ENCODE results near the gene UBTD1.
"Not testable (repeated sequence)": the region's sequence is repeated elsewhere in the genome, so short reads cannot be mapped to it uniquely, and the experiment has no call there.

The UBTD1 gene

DNA sequence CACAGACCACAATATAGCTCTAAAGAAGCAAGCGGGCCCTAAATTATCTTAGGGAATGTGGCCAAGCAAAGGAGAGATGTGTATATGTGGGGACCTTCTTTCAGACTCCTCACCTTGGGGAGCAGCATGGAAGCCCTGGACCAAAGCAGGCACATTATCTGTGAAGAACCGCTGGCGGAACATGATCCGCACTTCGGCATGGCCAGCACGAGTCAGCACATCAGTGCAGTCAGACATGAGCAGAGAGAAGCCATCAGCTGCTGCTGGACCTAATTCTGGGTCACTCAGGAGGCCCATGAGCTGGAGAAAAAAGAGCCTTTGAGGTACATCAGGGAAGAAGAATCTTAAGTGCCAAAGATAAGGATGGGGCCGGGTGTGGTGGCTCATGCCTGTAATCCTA is 38.8 kb upstream of the UBTD1 start:
- Histone ChIP-seq H3K27me3 (no peaks in the 10 kb centered on the region), H3K9me3 (replicated peaks in 1 of 11) (no peaks in the 10 kb centered on the region), H4K20me1 (peaks cover 0 to 70% (median 35%) of the 10 kb centered on the region in 11 experiments; a peak in 17 of 22 replicates), H3K9ac (0 out of 22 replicates have a peak overlapping the region, but pooled peaks of 1 of the 11 experiments have one; percentile 7), H3K4me1 (peaks cover 0 to 7% (median 0%) of the 10 kb centered on the region in 10 experiments; a peak in 1 of 20 replicates), H3K36me3 (peaks cover 97 to 100% (median 100%) of the 10 kb centered on the region in 11 experiments), H3K27ac (no peak overlapping the region), H3K4me3 (no peak overlapping the region), H3K4me2 (no peak overlapping the region)
- TF ChIP-seq Cebpa-rat (IDR thresholded peaks at IDR 0.05): no peak

DNA sequence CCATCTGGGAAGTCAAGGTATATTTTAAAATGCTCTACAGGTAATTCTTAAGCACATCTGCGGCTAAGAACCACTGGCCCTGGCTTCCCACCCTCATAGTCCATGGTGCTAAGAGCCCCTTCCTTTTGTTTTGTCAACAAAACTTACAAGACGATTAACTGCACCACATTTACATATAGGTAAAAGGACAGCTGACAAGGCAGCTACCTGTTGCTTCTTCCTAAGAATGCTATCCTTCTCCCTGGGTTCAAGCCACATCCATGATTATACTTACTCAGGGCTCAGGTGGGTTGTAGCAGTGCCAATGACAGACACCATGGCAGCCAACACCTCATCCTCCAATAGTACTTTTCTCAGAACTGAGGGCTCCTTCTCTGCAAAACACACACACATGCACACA is 36.4 kb upstream of the UBTD1 start:
- no peak overlapping the region for H3K4me3 ChIP-seq
- peaks cover 96 to 100% (median 100%) of the 10 kb centered on the region in 11 experiments for H3K36me3 ChIP-seq
- no peak for TF ChIP-seq Cebpa-rat (IDR thresholded peaks at IDR 0.05)
- H3K9ac ChIP-seq: no peak overlapping the region; a peak in 1 of 22 replicates
- no peaks in the 10 kb centered on the region for H3K27me3 ChIP-seq
- no peak overlapping the region for H3K4me2 ChIP-seq
- H3K27ac ChIP-seq: no peak overlapping the region
- peaks cover 0 to 7% (median 0%) of the 10 kb centered on the region in 10 experiments; a peak in 1 of 20 replicates for H3K4me1 ChIP-seq
- peaks cover 0 to 60% (median 22%) of the 10 kb centered on the region in 11 experiments; a peak in 16 of 22 replicates for H4K20me1 ChIP-seq
- no peaks in the 10 kb centered on the region for H3K9me3 ChIP-seq (replicated peaks in 1 of 11)

DNA sequence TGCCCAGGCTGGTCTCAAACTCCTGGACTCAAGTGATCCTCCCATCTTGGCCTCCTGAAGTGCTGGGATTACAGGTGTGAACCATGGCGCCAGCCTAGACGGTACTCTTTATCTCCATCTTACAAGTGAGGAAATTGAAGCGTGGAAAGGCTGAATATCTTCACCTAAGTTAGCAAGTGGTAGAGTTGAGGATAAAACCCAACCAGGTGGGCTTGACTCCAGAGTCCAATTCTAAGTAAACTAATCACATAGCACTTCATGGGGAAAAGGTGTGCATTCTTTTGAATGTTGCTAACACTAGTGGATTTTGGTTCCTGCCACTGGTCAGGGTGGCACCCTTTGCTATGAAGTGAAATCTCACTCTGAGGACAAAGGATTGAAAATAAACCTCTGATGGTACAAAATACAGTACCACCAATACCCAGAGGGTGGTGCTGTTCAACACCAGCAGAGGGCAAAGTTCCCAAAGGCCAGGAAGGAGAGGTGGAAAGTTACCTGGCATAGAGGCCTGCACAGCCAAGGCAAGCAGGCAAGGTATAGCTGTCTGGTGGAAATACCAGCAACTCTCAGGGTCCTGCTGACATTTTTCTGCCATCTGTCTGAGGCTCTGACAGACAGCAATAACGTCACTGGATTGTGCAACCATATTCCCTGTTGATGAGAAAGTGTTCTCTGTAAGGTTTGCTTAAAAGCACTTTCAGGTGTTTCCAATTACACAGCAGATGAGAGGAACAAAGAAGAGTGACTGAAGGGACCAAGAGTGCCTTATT is 35.2 kb upstream of the UBTD1 start:
- peaks cover 96 to 100% (median 100%) of the 10 kb centered on the region in 11 experiments for H3K36me3 ChIP-seq
- H3K9ac ChIP-seq: no peak overlapping the region; a peak in 1 of 22 replicates
- TF ChIP-seq Cebpa-rat (IDR thresholded peaks at IDR 0.05): peak in 7 of 11 experiments; percentile 19 to 85 (median 49); a peak in 7 of 22 replicates
- no peaks in the 10 kb centered on the region for H3K9me3 ChIP-seq (replicated peaks in 1 of 11)
- H3K27me3 ChIP-seq: no peaks in the 10 kb centered on the region
- no peak overlapping the region for H3K4me3 ChIP-seq
- H3K4me1 ChIP-seq: peaks cover 0 to 7% (median 0%) of the 10 kb centered on the region in 10 experiments; a peak in 2 of 20 replicates
- H3K4me2 ChIP-seq: no peak overlapping the region
- peak overlapping the region in 2 of 11 experiments; percentile 8 to 11; a peak in 2 of 22 replicates for H3K27ac ChIP-seq
- H4K20me1 ChIP-seq: peaks cover 0 to 62% (median 22%) of the 10 kb centered on the region in 11 experiments; a peak in 17 of 22 replicates

DNA sequence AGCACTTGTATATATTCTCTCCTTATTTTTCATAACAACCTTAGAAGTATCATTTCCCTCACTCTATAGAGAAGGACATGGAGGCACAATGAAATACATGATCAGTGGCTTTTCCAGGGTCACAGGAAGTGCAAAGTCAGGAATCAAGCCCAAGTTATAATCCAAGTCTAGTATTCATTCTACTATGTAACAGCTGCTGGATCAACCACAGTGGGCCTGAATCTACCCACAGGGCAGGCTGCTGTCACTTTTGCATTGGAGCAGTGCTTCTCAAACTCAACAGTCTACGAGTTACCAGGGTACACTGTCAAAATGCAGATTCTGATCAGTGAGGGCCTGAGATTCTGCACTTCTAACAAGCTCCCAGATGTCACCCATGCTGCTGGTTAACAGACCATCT is 34.5 kb upstream of the UBTD1 start:
- Histone ChIP-seq H3K4me2 (no peak overlapping the region), H3K27me3 (no peaks in the 10 kb centered on the region), H3K9me3 (replicated peaks in 1 of 11) (no peaks in the 10 kb centered on the region), H4K20me1 (peaks cover 0 to 61% (median 17%) of the 10 kb centered on the region in 11 experiments; a peak in 17 of 22 replicates), H3K4me1 (peaks cover 0 to 7% (median 0%) of the 10 kb centered on the region in 10 experiments; a peak in 2 of 20 replicates), H3K4me3 (no peak overlapping the region), H3K9ac (no peak overlapping the region), H3K36me3 (peaks cover 96 to 100% (median 100%) of the 10 kb centered on the region in 11 experiments), H3K27ac (peak overlapping the region in 2 of 11 experiments; percentile 8 to 11; a peak in 3 of 22 replicates)
- TF ChIP-seq Cebpa-rat (IDR thresholded peaks at IDR 0.05): no peak

DNA sequence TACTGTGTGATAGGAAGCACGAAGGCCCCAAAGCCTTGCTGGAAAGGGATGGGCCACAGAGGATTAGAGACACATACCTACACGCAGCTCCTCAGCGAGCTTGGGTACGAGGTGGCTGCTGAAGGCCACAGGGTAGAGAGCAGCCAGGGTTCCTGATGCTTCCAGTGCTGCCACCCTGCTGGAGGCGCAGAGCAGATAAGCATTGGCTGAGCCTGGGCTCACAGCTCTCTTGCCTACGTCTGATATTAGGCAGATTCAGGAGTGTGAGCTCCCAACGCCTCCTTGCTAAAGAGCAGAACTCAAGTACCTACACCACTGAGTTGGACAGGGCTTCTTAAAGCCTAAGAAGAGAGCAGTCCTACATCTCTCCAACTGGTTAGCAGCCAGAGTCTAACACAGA is 32.7 kb upstream of the UBTD1 start:
- no peaks in the 10 kb centered on the region for H3K9me3 ChIP-seq (replicated peaks in 1 of 11)
- TF ChIP-seq Cebpa-rat (IDR thresholded peaks at IDR 0.05): no peak
- peaks cover 95 to 100% (median 99%) of the 10 kb centered on the region in 11 experiments for H3K36me3 ChIP-seq
- H3K27me3 ChIP-seq: no peaks in the 10 kb centered on the region
- H3K4me2 ChIP-seq: no peak overlapping the region
- peaks cover 0 to 57% (median 16%) of the 10 kb centered on the region in 11 experiments; a peak in 15 of 22 replicates for H4K20me1 ChIP-seq
- peak overlapping the region in 1 of 11 experiments; percentile 32; a peak in 1 of 22 replicates for H3K9ac ChIP-seq
- H3K4me3 ChIP-seq: no peak overlapping the region
- H3K4me1 ChIP-seq: peaks cover 0 to 4% (median 0%) of the 10 kb centered on the region in 10 experiments; a peak in 2 of 20 replicates
- peak overlapping the region in 1 of 11 experiments; percentile 17; a peak in 1 of 22 replicates for H3K27ac ChIP-seq

DNA sequence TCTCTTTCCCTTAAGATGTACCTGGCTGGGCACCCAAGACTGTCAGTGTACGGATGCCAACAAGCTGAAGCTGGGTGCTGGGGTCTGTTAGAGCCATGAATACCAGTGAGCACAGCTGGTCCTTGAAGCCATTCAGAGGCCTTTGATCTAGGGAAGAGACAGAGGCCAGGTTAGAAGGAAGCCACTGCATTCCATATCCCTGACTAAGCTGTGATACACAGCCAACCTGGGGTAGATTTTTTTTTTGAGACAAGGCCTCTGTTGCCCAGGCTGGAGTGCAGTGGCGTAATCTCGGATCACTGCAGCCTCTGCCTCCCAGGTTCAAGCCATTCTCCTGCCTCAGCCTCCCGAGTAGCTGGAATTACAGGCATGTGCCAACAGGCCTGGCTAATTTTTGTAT is 32.0 kb upstream of the UBTD1 start:
- no peak overlapping the region for H3K9ac ChIP-seq

DNA sequence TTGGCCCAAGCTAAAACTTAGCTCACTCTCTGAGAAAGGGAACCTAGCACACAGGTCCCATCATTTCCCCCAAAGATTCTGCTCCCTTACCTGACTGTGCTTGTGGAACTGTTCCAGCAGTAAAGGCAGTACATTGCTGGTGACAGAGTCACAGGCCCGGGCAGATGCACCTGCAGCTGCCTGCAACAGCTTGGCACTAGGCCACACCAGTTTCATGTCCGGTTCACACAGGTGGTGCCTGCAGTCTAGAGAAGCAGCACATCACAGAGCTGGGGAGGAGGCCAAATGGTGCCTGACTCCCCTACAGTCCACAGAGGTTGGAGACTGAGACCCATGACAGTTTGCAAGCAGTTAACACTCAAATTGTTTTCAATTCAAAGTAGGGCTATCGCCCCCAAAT is 30.6 kb upstream of the UBTD1 start:
- Histone ChIP-seq H3K9ac (no peak overlapping the region), H3K27me3 (no peaks in the 10 kb centered on the region), H3K4me2 (no peak overlapping the region), H3K36me3 (peaks cover 94 to 100% (median 99%) of the 10 kb centered on the region in 11 experiments), H3K27ac (no peak overlapping the region), H4K20me1 (peaks cover 0 to 54% (median 16%) of the 10 kb centered on the region in 11 experiments; a peak in 15 of 22 replicates), H3K4me3 (no peak overlapping the region), H3K9me3 (replicated peaks in 1 of 11) (no peaks in the 10 kb centered on the region), H3K4me1 (peaks cover 0 to 4% (median 0%) of the 10 kb centered on the region in 10 experiments; a peak in 1 of 20 replicates)
- TF ChIP-seq Cebpa-rat (IDR thresholded peaks at IDR 0.05): no peak

More for the DNA sequence above, 32.0 kb upstream of the UBTD1 start:
- Histone ChIP-seq H3K4me2 (no peak overlapping the region), H3K27me3 (no peaks in the 10 kb centered on the region), H3K36me3 (peaks cover 94 to 100% (median 99%) of the 10 kb centered on the region in 11 experiments), H4K20me1 (peaks cover 0 to 57% (median 16%) of the 10 kb centered on the region in 11 experiments; a peak in 15 of 22 replicates), H3K4me3 (no peak overlapping the region), H3K27ac (no peak overlapping the region), H3K9me3 (replicated peaks in 1 of 11) (no peaks in the 10 kb centered on the region), H3K4me1 (peaks cover 0 to 4% (median 0%) of the 10 kb centered on the region in 10 experiments; a peak in 1 of 20 replicates)
- TF ChIP-seq Cebpa-rat (IDR thresholded peaks at IDR 0.05): no peak

DNA sequence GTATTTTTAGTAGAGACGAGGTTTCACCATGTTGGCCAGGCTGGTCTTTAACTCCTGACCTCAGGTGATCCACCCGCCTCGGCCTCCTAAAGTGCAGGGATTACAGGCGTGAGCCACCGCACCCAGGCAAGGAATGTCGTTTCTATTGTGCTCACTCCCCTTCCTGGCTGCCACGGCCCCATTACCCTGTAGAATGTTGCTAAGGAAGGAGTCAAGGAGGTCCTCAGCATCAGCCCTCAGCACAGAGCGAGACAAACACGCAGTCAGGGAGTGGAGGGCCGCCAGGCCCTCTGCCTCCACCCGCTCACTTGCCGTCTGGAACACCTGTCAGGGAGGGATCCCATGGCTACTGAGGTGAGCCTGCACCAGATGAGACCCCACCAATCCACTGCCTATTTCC is 29.9 kb upstream of the UBTD1 start:
- not testable (repeated sequence) for H3K27ac ChIP-seq; H3K4me3 ChIP-seq; H3K4me2 ChIP-seq; H3K27me3 ChIP-seq; H3K9ac ChIP-seq; H3K4me1 ChIP-seq; H3K9me3 ChIP-seq (replicated peaks in 1 of 11)
- peaks cover 96 to 100% (median 99%) of the 10 kb centered on the region in 11 experiments for H3K36me3 ChIP-seq
- peaks cover 0 to 48% (median 11%) of the 10 kb centered on the region in 11 experiments; a peak in 15 of 22 replicates for H4K20me1 ChIP-seq

DNA sequence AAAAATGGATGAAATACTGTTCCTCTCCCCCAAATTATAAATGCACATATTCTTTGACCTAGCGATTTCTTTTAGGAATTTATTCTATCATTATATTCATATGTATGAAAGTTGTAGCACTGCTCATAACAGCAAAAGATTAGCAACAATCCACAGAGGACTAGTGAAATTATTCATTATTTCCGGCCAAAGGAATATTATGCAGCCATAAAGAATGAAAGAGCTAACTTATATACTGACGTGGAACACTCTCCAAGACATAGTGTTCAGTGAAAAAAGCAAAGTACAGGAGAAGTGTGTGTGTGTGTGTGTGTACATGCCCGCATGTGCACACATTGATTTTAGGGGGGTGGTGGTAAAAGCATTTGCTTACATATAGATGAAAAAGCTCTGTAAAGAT is 23.8 kb upstream of the UBTD1 start:
- Histone ChIP-seq H3K27me3 (no peaks in the 10 kb centered on the region), H3K4me1 (no peaks in the 10 kb centered on the region), H4K20me1 (peaks cover 0 to 34% (median 4%) of the 10 kb centered on the region in 11 experiments; a peak in 7 of 22 replicates), H3K9me3 (replicated peaks in 1 of 11) (no peaks in the 10 kb centered on the region), H3K4me3 (no peak overlapping the region), H3K27ac (no peak overlapping the region), H3K36me3 (peaks cover 98 to 100% (median 99%) of the 10 kb centered on the region in 11 experiments), H3K4me2 (no peak overlapping the region), H3K9ac (no peak overlapping the region)
- TF ChIP-seq Cebpa-rat (IDR thresholded peaks at IDR 0.05): no peak
